A549 (cell line): ENCODE data around the gene SCAMP1. TPM values are rescaled to one million over a fixed set of nuclear protein-coding genes. Genes with fewer than 3 reads are reported as not detected.

Source experiments
- ATAC-seq, 2 experiments: fragments of 200-7000 bp in 1 of 2; fragments of >200 bp in 1 of 2; cut with Nextera tagmentation in 1 of 2; cut with Tn5 transposase in 1 of 2; 3 replicates each; pipeline versions ENCODE4 v1.8.0 to v1.9.1; 2018 to 2020; ENCODE audit warnings: mild to moderate bottlenecking in 1 of 2, moderate library complexity in 1 of 2
- CTCF ChIA-PET: fragments of 300-600 bp; sonication (Branson Sonifier 250); formaldehyde crosslinking; extraction: SDS; loops from one replicate; lab custom pipeline; 2021; ENCODE audit warnings: antibody characterized with exemption, inconsistent platforms; lab: Yijun Ruan, JAX
- POLR2A ChIA-PET: fragments of 350-600 bp; formaldehyde crosslinking; extraction: SDS; loops from one replicate; lab custom pipeline; 2021; ENCODE audit warnings: antibody characterized with exemption, inconsistent platforms; lab: Yijun Ruan, JAX
- DNase-seq, 2 experiments: peaks; one replicate each; pipeline versions ENCODE4 v3.0.0 to v3.0.0-alpha.2; 2011 to 2016; ENCODE audit warnings: low read depth in 1 of 2, low spot score in 1 of 2
- FAIRE-seq: peaks from 2 replicates; lab custom pipeline; 2011; peaks lifted over from hg19 to GRCh38; lab: Jason Lieb, UNC
- H3K27ac ChIP-seq, 2 experiments: fragments of >200 bp; sonication (Bioruptor Twin); formaldehyde crosslinking; 3 replicates each; pipeline ENCODE4 v1.5.1; 2016 to 2017
- H3K4me1 ChIP-seq: fragments of >200 bp; sonication (Bioruptor Twin); formaldehyde crosslinking; 3 replicates; pipeline ENCODE4 v1.6.1; 2016
- H3K4me2 ChIP-seq: fragments of >200 bp; sonication (Bioruptor Twin); formaldehyde crosslinking; 3 replicates; pipeline ENCODE4 v1.6.1; 2016
- H3K4me3 ChIP-seq: fragments of >200 bp; sonication (Bioruptor Twin); formaldehyde crosslinking; 3 replicates; pipeline ENCODE4 v1.5.1; 2016
- H3K9me3 ChIP-seq: fragments of >200 bp; sonication (Bioruptor Twin); formaldehyde crosslinking; 3 replicates; pipeline ENCODE4 v1.6.1; 2016
- ATOH8 ChIP-seq: fragments of 250-450 bp; sonication (Bioruptor Pico); IDR thresholded peaks from 2 replicates; pipeline ENCODE4 v1.5.0; 2020; ENCODE audit warnings: low read depth, mild to moderate bottlenecking, moderate library complexity
- CBX8 ChIP-seq: fragments of 200-600 bp; sonication (generic); IDR thresholded peaks from 2 replicates; pipeline ENCODE4 v1.6.1; 2016
- CEBPB ChIP-seq, 2 experiments: fragments of >200 bp in 1 of 2; sonication (Bioruptor Twin) in 1 of 2; formaldehyde crosslinking in 1 of 2; IDR thresholded peaks; 2 replicates each; pipeline ENCODE4 v1.6.1; 2012 to 2016
- ELK1 ChIP-seq: fragments of 150-350 bp; IDR thresholded peaks from 2 replicates; pipeline ENCODE4 v1.6.1; 2014; ENCODE audit warnings: low read depth, mild to moderate bottlenecking, low read length
- EP300 ChIP-seq, 2 experiments: fragments of >200 bp; sonication (Bioruptor Twin); formaldehyde crosslinking; IDR thresholded peaks; 2 replicates in 1 of 2; 3 replicates in 1 of 2; pipeline ENCODE4 v1.6.1; 2016 to 2017
- FOSL2 ChIP-seq, 2 experiments: fragments of 450-650 bp in 1 of 2; fragments of >200 bp in 1 of 2; sonication (Bioruptor Twin) in 1 of 2; formaldehyde crosslinking; IDR thresholded peaks; 2 replicates each; pipeline versions ENCODE4 v1.5.0 to v1.6.1; 2016 to 2020; ENCODE audit warnings: mild to moderate bottlenecking in 1 of 2, moderate library complexity in 1 of 2
- HEYL ChIP-seq: fragments of 250-450 bp; sonication (Bioruptor Pico); IDR thresholded peaks from 2 replicates; pipeline ENCODE4 v1.8.0; 2021; ENCODE audit warnings: mild to moderate bottlenecking, moderate library complexity
- MAX ChIP-seq: IDR thresholded peaks from 2 replicates; pipeline ENCODE4 v1.6.1; 2012
- MAZ ChIP-seq: fragments of 150-350 bp; IDR thresholded peaks from 2 replicates; pipeline ENCODE4 v1.6.1; 2014; ENCODE audit warnings: antibody characterized with exemption, low read depth, low read length, borderline replicate concordance
- PHF8 ChIP-seq: fragments of 200-600 bp; sonication (generic); IDR thresholded peaks from 2 replicates; pipeline ENCODE4 v1.6.1; 2016; ENCODE audit warnings: low read depth, mild to moderate bottlenecking, antibody characterized with exemption, moderate library complexity, borderline replicate concordance
- POLR2AphosphoS2 ChIP-seq: conservative IDR thresholded peaks from 2 replicates; pipeline ENCODE4 v1.6.1; 2012; ENCODE audit warnings: low read length, improper control_type of control experiment, inconsistent platforms
- RARB ChIP-seq: fragments of 250-450 bp; sonication (Bioruptor Pico); IDR thresholded peaks from 2 replicates; pipeline ENCODE4 v1.8.0; 2021; ENCODE audit warnings: mild to moderate bottlenecking, moderate library complexity
- RCOR1 ChIP-seq: fragments of 150-350 bp; IDR thresholded peaks from 2 replicates; pipeline ENCODE4 v1.6.1; 2014; ENCODE audit warnings: antibody characterized with exemption, low read length, low read depth
- REST ChIP-seq: fragments of 200-600 bp; sonication (generic); IDR thresholded peaks from 2 replicates; pipeline ENCODE4 v1.6.1; 2016; ENCODE audit warnings: antibody characterized with exemption, mild to moderate bottlenecking, moderate library complexity
- RFX5 ChIP-seq: fragments of 450-650 bp; IDR thresholded peaks from 2 replicates; pipeline ENCODE4 v1.7.1; 2014; ENCODE audit warnings: antibody characterized with exemption, mild to moderate bottlenecking, moderate library complexity
- RNF2 ChIP-seq: fragments of 200-600 bp; sonication (generic); IDR thresholded peaks from 2 replicates; pipeline ENCODE4 v1.6.1; 2016; ENCODE audit warnings: low read depth, mild to moderate bottlenecking, antibody characterized with exemption, moderate library complexity, borderline replicate concordance
- SMC3 ChIP-seq: fragments of >200 bp; sonication (Bioruptor Twin); formaldehyde crosslinking; IDR thresholded peaks from 3 replicates; pipeline ENCODE4 v1.6.1; 2018; ENCODE audit warnings: inconsistent platforms
- TFCP2L1 ChIP-seq: fragments of 250-450 bp; sonication (Bioruptor Pico); IDR thresholded peaks from 2 replicates; pipeline ENCODE4 v1.5.0; 2021; ENCODE audit warnings: mild to moderate bottlenecking
- TP53 ChIP-seq: fragments of 250-450 bp; sonication (Bioruptor Pico); IDR thresholded peaks from 2 replicates; pipeline ENCODE4 v1.5.0; 2021; ENCODE audit warnings: mild to moderate bottlenecking, moderate library complexity
- USF2 ChIP-seq: fragments of 450-650 bp; IDR thresholded peaks from 2 replicates; pipeline ENCODE4 v1.6.1; 2014; ENCODE audit warnings: antibody characterized with exemption
- ZNF302 ChIP-seq: fragments of 250-450 bp; sonication (Bioruptor Pico); IDR thresholded peaks from 2 replicates; pipeline ENCODE4 v1.9.0; 2021; ENCODE audit warnings: inconsistent platforms, mild to moderate bottlenecking, moderate library complexity
- ZSCAN20 ChIP-seq: fragments of 250-450 bp; sonication (Bioruptor Pico); IDR thresholded peaks from 2 replicates; pipeline ENCODE4 v1.8.0; 2022; ENCODE audit warnings: mild to moderate bottlenecking, moderate library complexity
- WGBS: methylation state at CpG from one replicate; pipeline ENCODE4 v1.1.6; 2017; ENCODE audit errors: missing lambda C conversion rate; 5-methylcytosine and 5-hydroxymethylcytosine counted together
- polyA plus RNA-seq, 4 experiments: library from polyadenylated mRNA; depleted of rRNA in 3 of 4; stranded (reverse); fragments of >200 nt; fragmentation: RNase III in 1 of 4; extraction: RNeasy Plus Mini Kit Qiagen cat#74134 plus additional on column Dnase treatment in 1 of 4; gene quantifications; 2 replicates in 3 of 4; 3 replicates in 1 of 4; pipeline ENCODE4 v1.2.3, GENCODE V29; 2011 to 2017

The SCAMP1 gene
- polyA plus RNA-seq, 2 of the 4 experiments (the other 2 are of a cell fraction), result 23.8 to 42.2 TPM

- DNase-seq, result no peak
- H3K4me1 ChIP-seq, result no peaks in the 10 kb centered on the region
- TF ChIP-seq RNF2, result no peak
- TF ChIP-seq MAX, result no peak
- TF ChIP-seq RARB (CRISPR knock-in tag), result no peak
- no peak for TF ChIP-seq HEYL (CRISPR knock-in tag)
- TF ChIP-seq ZSCAN20 (CRISPR knock-in tag), result no peak
- TF ChIP-seq, all 56 proteins: peak for 0
- ATAC-seq, result no peak
- H3K9me3 ChIP-seq, result no peaks in the 10 kb centered on the region
- POLR2A ChIA-PET, result no interaction called here
- FAIRE-seq, result no peak
- CTCF ChIA-PET, result no interaction called here
- H3K27ac ChIP-seq, result no peak overlapping the region
- H3K4me2 ChIP-seq, result no peak overlapping the region
- H3K4me3 ChIP-seq, result no peak overlapping the region
Observed at GRCh38 chr5:78399116-78399515, 38.7 kb downstream of the SCAMP1 start.

- ChIA-PET POLR2A (no interaction called here), CTCF (no interaction called here)
- TF ChIP-seq CBX8 (no peak), RFX5 (no peak), RCOR1 (no peak), TP53 (no peak)
- DNase-seq (no peak), ATAC-seq (no peak), FAIRE-seq (no peak)
- peak overlapping the region; percentile 61 for H3K4me2 ChIP-seq
- peaks cover 26% of the 10 kb centered on the region for H3K4me1 ChIP-seq
- no peak overlapping the region for H3K4me3 ChIP-seq
- 81% methylated on average over 2 of the region's 2 CpGs for WGBS
- no peaks in the 10 kb centered on the region for H3K9me3 ChIP-seq
- peak overlapping the region in 1 of 2 experiments; percentile 68; a peak in 2 of 6 replicates for H3K27ac ChIP-seq
Observed at GRCh38 chr5:78404682-78405293, 44.4 kb downstream of the SCAMP1 start.

GRCh38 chr5:78405829-78406750 lies 45.7 kb downstream of the SCAMP1 start:
- DNase-seq, result peak; percentile 33 to 54
- Histone ChIP-seq H3K4me3 (no peak overlapping the region), H3K27ac (peak overlapping the region; percentile 60 to 75), H3K9me3 (no peaks in the 10 kb centered on the region)
- POLR2A ChIA-PET, result interaction anchor here (0.8 kb wide), 1 partner anchor 45 kb away, joined by 3 read pairs; no protein-coding TSS in a partner anchor
- WGBS, result 27% methylated on average over 5 of the region's 5 CpGs
- TF ChIP-seq FOSL2 (IDR thresholded peaks at IDR 0.05) (no peak; the same call in 1 of the 2 replicates), FOSL2 (CRISPR knock-in tag; IDR thresholded peaks at IDR 0.05) (peak; percentile 75), TP53 (no peak)
- TF ChIP-seq, all 56 proteins: peak for 1
- FAIRE-seq, result peak; percentile 32
- peak overlapping the region; percentile 61 for H3K4me2 ChIP-seq
- peaks cover 26% of the 10 kb centered on the region for H3K4me1 ChIP-seq
- CTCF ChIA-PET, result no interaction called here
- peak; percentile 87 to 96; a peak in 5 of 6 replicates for ATAC-seq

- H3K4me1 ChIP-seq, result peaks cover 26% of the 10 kb centered on the region
- ATAC-seq (no peak), FAIRE-seq (no peak), DNase-seq (no peak)
- no peak overlapping the region; a peak in 1 of 6 replicates for H3K27ac ChIP-seq
- POLR2A ChIA-PET, result no interaction called here
- H3K4me3 ChIP-seq, result no peak overlapping the region
- CTCF ChIA-PET, result no interaction called here
- H3K9me3 ChIP-seq, result no peaks in the 10 kb centered on the region
- H3K4me2 ChIP-seq, result no peak overlapping the region
- TF ChIP-seq RFX5, result no peak
- TF ChIP-seq CEBPB (IDR thresholded peaks at IDR 0.05), result no peak
- no peak for TF ChIP-seq REST
- no peak for TF ChIP-seq MAZ
- TF ChIP-seq EP300 (IDR thresholded peaks at IDR 0.05), result no peak
- no peak for TF ChIP-seq PHF8
- no peak for TF ChIP-seq POLR2AphosphoS2
- TF ChIP-seq TFCP2L1 (CRISPR knock-in tag), result no peak
- TF ChIP-seq ZNF302 (CRISPR knock-in tag), result no peak
- TF ChIP-seq ELK1, result no peak
- no peak for TF ChIP-seq USF2
- TF ChIP-seq SMC3, result no peak
- no peak for TF ChIP-seq ATOH8 (CRISPR knock-in tag)
Observed at GRCh38 chr5:78407458-78407857, 47.0 kb downstream of the SCAMP1 start.
